ENCODE measurements around the gene SIM2. TPM values are rescaled to one million over a fixed set of nuclear protein-coding genes. Genes with fewer than 3 reads are reported as not detected.

Gene SIM2
- total and polyA plus RNA-seq, 2 donors (not counting 1 experiment from before 2014, with no cell fraction given), result not detected

GRCh38 chr21:36700295-36700970 is 1.5 kb downstream of the SIM2 start:
- WGBS (ENCODE audit: insufficient coverage), result 4% methylated on average over 29 of the region's 30 CpGs
- ChIA-PET CTCF (no interaction called here), POLR2A (no interaction called here)
- Histone ChIP-seq H3K36me3 (replicated peaks in 1 of 2; ENCODE audit: control extremely low read depth in 1 of 2, control insufficient read depth in 1 of 2, extremely low read depth in 1 of 2, insufficient read depth in 2 of 2, low read length in 1 of 2) (no peaks in the 10 kb centered on the region), H3K79me2 (ENCODE audit: control insufficient read depth, insufficient read depth, low read length) (no peaks in the 10 kb centered on the region), H3K9ac (ENCODE audit: low read length) (no peak overlapping the region), H4K20me1 (ENCODE audit: control insufficient read depth, insufficient read depth, low read length, poor library complexity, severe bottlenecking) (no peaks in the 10 kb centered on the region), H3K9me3 (ENCODE audit: control extremely low read depth in 1 of 3, control insufficient read depth in 2 of 3, insufficient read depth in 1 of 3, low read length in 2 of 3) (peaks cover 0 to 42% (median 0%) of the 10 kb centered on the region in 3 donors), H3K4me1 (ENCODE audit: control insufficient read depth in 2 of 2, insufficient read depth in 2 of 2, low read length in 2 of 2) (peaks cover 19 to 36% of the 10 kb centered on the region in 2 donors), H3K4me3 (ENCODE audit: control extremely low read depth in 1 of 5, extremely low read depth in 1 of 5, insufficient read depth in 1 of 5, low read depth in 2 of 5, low read length in 4 of 5) (peak overlapping the region in 1 of 5 experiments; percentile 24), H3K27ac (ENCODE audit: low read length in 2 of 2) (no peak overlapping the region), H2AFZ (ENCODE audit: insufficient read depth, low read depth, low read length, poor library complexity, severe bottlenecking) (no peak overlapping the region), H3K4me2 (replicated peaks; ENCODE audit: low read depth, low read length, poor library complexity, severe bottlenecking) (peak overlapping the region; percentile 60), H3K27me3 (replicated peaks in 1 of 4; ENCODE audit: control extremely low read depth in 1 of 4, control insufficient read depth in 3 of 4, insufficient read depth in 4 of 4, low read length in 3 of 4) (peaks cover 0 to 87% (median 53%) of the 10 kb centered on the region in 4 experiments)
- intact Hi-C loops (cut with micrococcal nuclease), result no loop called here
- H3K4me1 Mint-ChIP-seq, result peaks cover 18% of the 10 kb centered on the region
- ATAC-seq (ENCODE audit: low read depth), result no peak
- no peak for DNase-seq
- H3K4me3 Mint-ChIP-seq, result peak overlapping the region; percentile 46
- H3K9me3 Mint-ChIP-seq (ENCODE audit: insufficient read depth), result no peaks in the 10 kb centered on the region
- H3K27me3 Mint-ChIP-seq, result peaks cover 48% of the 10 kb centered on the region
- no peak overlapping the region for H3K27ac Mint-ChIP-seq
- TF ChIP-seq EZH2 (IDR thresholded peaks at IDR 0.05; ENCODE audit: borderline replicate concordance, insufficient read depth, low read depth, low read length, poor library complexity, severe bottlenecking), result no peak
- TF ChIP-seq CTCF (IDR thresholded peaks at IDR 0.05), result no peak

GRCh38 chr21:36700971-36701755 is 2.2 kb downstream of the SIM2 start:
- H3K4me1 ChIP-seq (ENCODE audit: control insufficient read depth in 2 of 2, insufficient read depth in 2 of 2, low read length in 2 of 2), result peaks cover 20 to 40% of the 10 kb centered on the region in 2 donors
- H3K9me3 Mint-ChIP-seq (ENCODE audit: insufficient read depth), result no peaks in the 10 kb centered on the region
- ChIA-PET CTCF (no interaction called here), POLR2A (no interaction called here)
- no peak for TF ChIP-seq EZH2 (IDR thresholded peaks at IDR 0.05; ENCODE audit: borderline replicate concordance, insufficient read depth, low read depth, low read length, poor library complexity, severe bottlenecking)
- TF ChIP-seq CTCF (IDR thresholded peaks at IDR 0.05), result no peak
- H3K4me3 Mint-ChIP-seq, result peak overlapping the region; percentile 65
- no peaks in the 10 kb centered on the region for H3K79me2 ChIP-seq (ENCODE audit: control insufficient read depth, insufficient read depth, low read length)
- peak overlapping the region; percentile 60 for H3K4me2 ChIP-seq (replicated peaks; ENCODE audit: low read depth, low read length, poor library complexity, severe bottlenecking)
- no peak overlapping the region for H3K4me3 ChIP-seq (ENCODE audit: control extremely low read depth in 1 of 5, extremely low read depth in 1 of 5, insufficient read depth in 1 of 5, low read depth in 2 of 5, low read length in 4 of 5)
- no peak overlapping the region for H3K27ac Mint-ChIP-seq
- DNase-seq (no peak), ATAC-seq (ENCODE audit: low read depth) (no peak)
- peaks cover 0 to 87% (median 55%) of the 10 kb centered on the region in 4 experiments for H3K27me3 ChIP-seq (replicated peaks in 1 of 4; ENCODE audit: control extremely low read depth in 1 of 4, control insufficient read depth in 3 of 4, insufficient read depth in 4 of 4, low read length in 3 of 4)
- no peaks in the 10 kb centered on the region for H4K20me1 ChIP-seq (ENCODE audit: control insufficient read depth, insufficient read depth, low read length, poor library complexity, severe bottlenecking)
- H2AFZ ChIP-seq (ENCODE audit: insufficient read depth, low read depth, low read length, poor library complexity, severe bottlenecking), result no peak overlapping the region
- H3K9me3 ChIP-seq (ENCODE audit: control extremely low read depth in 1 of 3, control insufficient read depth in 2 of 3, insufficient read depth in 1 of 3, low read length in 2 of 3), result peaks cover 0 to 37% (median 0%) of the 10 kb centered on the region in 3 donors
- H3K27ac ChIP-seq (ENCODE audit: low read length in 2 of 2), result no peak overlapping the region
- H3K9ac ChIP-seq (ENCODE audit: low read length), result no peak overlapping the region
- H3K36me3 ChIP-seq (replicated peaks in 1 of 2; ENCODE audit: control extremely low read depth in 1 of 2, control insufficient read depth in 1 of 2, extremely low read depth in 1 of 2, insufficient read depth in 2 of 2, low read length in 1 of 2), result no peaks in the 10 kb centered on the region
- WGBS (ENCODE audit: insufficient coverage), result 5% methylated on average over 65 of the region's 65 CpGs
- H3K4me1 Mint-ChIP-seq, result peaks cover 23% of the 10 kb centered on the region
- H3K27me3 Mint-ChIP-seq, result peaks cover 50% of the 10 kb centered on the region
- intact Hi-C loops (cut with micrococcal nuclease), result no loop called here

All from B cell (primary cell).